DMS153 treated with DMSO at 0.1 percent for 48 hours (cell line): ENCODE measurements around the gene CCDC6.
"Not testable (repeated sequence)": the region's sequence is repeated elsewhere in the genome, so short reads cannot be mapped to it uniquely, and the experiment has no call there.

Source experiments
- DNase-seq: peaks from one replicate; lab custom pipeline; 2025; ENCODE audit not compliant: unreplicated experiment; lab: John Stamatoyannopoulos, UW

Gene CCDC6

GRCh38 chr10:59814878-59815277, 91.5 kb downstream of the CCDC6 start:
- DNase-seq = no peak

- no peak for DNase-seq
Measured at GRCh38 chr10:59812519-59813122, 93.7 kb downstream of the CCDC6 start.

DNA sequence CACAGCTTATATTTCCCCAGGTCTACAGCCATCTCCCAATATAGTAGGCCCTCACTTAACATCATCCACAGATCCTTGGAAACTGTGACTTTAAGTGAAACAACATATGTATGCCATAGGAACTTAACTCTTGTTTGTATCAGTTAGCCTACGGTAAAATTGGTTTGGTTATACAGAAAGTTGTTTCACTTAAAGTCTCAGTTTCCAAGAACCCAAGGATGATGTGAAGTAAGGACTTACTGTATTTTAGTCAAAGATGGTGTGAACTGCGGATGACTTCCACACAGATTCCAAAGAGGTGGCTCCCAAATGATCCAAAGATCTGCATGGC, 96.7 kb downstream of the CCDC6 start:
- DNase-seq = no peak

- peak; percentile 50 for DNase-seq
Measured at GRCh38 chr10:59808896-59809643, 97.3 kb downstream of the CCDC6 start.

DNA sequence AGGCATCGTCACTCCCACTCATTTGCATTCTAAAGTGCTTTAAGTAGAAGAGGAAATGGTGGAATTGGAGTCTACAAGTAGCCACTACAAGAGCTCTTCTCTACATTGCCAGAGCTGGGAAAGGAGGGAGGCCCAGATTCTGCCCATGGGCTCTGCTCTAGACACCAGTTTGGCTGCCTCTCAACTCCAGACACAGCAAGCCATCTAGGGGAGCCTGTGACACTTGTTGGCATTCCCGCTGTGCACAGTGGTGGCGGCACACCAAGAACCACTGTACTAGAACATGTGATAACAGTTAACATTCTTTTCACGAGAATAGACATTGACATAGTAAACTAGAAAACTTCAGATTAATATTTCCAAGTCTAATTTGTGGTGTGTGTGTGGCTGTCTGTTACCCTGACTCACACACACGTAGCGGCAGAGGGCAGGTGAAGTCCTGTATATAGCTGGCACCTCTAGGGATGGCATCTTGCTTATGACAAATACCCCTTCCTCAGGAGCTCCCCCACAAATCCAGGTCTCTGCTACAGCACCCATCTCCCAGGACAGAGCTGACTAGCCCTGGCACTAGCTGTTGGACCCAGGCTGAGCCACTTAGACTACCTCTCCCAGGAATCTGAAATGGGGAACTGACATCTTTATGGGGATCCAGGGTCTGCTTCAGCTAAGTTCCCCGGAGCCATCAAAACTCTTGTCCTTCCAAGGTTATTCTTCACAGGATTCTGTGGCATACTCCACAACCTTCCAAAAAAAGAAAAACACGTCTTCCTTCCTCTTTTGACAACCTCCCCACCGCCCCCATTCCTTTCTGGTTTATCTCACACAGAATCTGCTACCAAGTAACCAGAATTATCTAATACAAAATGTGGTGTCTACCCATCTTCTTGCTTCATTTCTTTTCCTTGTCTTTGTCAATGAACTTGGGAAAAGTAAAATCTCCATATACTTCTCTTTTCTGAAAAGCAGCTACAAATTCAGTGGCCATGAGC, 98.4 kb downstream of the CCDC6 start:
- no peak for DNase-seq

- no peak for DNase-seq
Measured at GRCh38 chr10:59805014-59805413, 101.3 kb downstream of the CCDC6 start.

GRCh38 chr10:59804220-59804619, 102.1 kb downstream of the CCDC6 start:
- DNase-seq = no peak

DNA sequence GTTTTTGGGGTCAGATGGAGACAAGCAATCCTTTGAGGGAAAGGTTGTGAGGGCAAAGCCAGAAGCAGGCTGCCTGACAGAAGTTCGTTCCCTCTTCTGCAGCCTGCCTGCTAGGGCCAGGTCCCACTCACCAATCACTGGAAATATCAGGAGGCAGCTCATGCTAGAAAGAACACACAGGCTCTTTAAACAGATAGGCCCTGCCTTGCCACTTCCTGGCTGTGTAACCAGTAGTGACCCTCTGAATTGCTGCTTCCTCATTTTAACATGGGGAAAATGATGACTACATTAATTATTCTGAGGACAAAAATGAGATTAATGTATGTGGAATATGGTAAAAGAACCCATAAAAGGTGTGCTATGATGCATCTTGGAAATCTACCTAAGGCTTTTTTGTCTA, 102.6 kb downstream of the CCDC6 start:
- no peak for DNase-seq

GRCh38 chr10:59801171-59801570, 105.2 kb downstream of the CCDC6 start:
- no peak for DNase-seq

GRCh38 chr10:59799421-59799820, 106.9 kb downstream of the CCDC6 start:
- no peak for DNase-seq

- no peak for DNase-seq
Measured at GRCh38 chr10:59793919-59794318, 112.4 kb downstream of the CCDC6 start.

DNA sequence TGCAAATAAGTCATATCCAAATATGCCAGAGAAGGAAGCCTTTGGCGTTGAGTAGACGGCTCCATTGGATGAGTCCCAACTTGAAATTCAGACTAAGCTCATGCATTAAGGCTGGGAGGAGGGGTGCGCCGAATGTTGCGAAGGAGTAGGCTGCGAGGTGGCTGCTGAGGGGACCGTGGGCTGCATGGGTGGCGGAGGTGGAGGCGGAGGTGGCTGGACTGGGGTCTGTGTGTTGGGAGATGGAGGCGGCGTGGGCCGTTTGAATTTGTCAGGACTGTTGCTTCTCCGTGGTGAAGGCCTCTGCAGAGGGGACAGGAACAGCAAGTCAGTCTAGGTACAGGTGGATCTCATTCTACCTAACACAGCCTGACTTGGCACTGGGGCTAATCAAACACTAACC, 113.5 kb downstream of the CCDC6 start:
- no peak for DNase-seq

GRCh38 chr10:59791601-59792000, 114.8 kb downstream of the CCDC6 start:
- no peak for DNase-seq

GRCh38 chr10:59790080-59790479, 116.3 kb downstream of the CCDC6 start:
- DNase-seq = not testable (repeated sequence)

GRCh38 chr10:59788914-59789313, 117.4 kb downstream of the CCDC6 start:
- not testable (repeated sequence) for DNase-seq

GRCh38 chr10:59787032-59787431, 119.3 kb downstream of the CCDC6 start:
- not testable (repeated sequence) for DNase-seq

DNA sequence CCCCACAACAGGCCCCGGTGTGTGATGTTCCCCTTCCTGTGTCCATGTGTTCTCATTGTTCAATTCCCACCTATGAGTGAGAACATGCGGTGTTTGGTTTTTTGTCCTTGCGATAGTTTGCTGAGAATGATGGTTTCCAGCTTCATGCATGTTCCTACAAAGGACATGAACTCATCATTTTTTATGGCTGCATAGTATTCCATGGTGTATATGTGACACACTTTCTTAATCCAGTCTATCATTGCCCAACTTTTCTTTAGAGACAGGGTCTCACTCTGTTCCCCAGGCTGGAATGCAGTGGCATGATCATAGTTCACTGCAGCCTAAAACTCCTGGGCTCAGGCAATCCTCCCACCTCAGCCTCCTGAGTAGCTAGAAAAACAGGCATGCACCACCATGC, 120.9 kb downstream of the CCDC6 start:
- DNase-seq = not testable (repeated sequence)

DNA sequence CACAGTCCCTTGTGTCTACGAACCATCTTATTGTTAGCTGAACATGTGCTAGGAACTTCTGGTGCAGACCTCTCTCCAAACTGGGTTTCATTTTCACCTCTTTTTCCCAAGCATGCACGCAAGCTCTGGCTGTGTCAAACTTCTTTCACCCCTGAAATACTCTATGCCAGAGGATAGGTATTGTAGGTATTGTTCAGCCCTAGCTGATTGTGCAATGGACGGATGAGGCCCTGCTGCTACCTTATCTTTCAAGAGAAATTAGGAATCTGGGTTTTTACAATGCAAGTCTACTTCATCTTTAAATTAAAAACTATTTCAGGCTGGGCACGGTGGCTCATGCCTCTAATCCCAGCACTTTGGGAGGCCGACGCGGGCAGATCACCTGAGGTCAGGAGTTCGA, 124.8 kb downstream of the CCDC6 start:
- DNase-seq = no peak

GRCh38 chr10:59779756-59780533, 126.4 kb downstream of the CCDC6 start:
- no peak for DNase-seq

DNA sequence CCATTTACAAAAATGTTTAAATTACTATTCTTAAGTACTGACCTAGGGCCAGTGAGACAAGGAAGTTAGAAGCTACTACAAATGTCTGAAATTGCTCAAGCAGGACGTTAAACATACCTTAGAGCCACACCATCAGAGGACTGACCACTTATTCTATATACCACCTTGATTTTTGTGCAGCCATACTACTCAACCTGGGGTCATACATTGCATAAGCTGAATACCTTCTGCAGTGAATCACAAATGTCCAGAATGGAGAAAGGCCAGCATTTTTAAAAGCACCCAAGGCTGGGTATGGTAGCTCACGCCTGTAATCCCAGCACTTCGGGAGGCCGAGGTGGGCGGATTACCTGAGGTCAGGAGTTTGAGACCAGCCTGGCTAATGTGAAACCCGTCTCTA, 131.9 kb downstream of the CCDC6 start:
- no peak for DNase-seq

- no peak for DNase-seq
Measured at GRCh38 chr10:59773088-59773487, 133.3 kb downstream of the CCDC6 start.
